CD4-positive, alpha-beta T cell treated with Interferon alpha-2 for 1 hour (primary cell): ENCODE data around the gene TALDO1.

Experiments used
- DNase-seq, 2 donors: peaks; one replicate each; pipeline ENCODE4 v3.0.0-alpha.2; 2020 to 2022

The TALDO1 gene

DNA sequence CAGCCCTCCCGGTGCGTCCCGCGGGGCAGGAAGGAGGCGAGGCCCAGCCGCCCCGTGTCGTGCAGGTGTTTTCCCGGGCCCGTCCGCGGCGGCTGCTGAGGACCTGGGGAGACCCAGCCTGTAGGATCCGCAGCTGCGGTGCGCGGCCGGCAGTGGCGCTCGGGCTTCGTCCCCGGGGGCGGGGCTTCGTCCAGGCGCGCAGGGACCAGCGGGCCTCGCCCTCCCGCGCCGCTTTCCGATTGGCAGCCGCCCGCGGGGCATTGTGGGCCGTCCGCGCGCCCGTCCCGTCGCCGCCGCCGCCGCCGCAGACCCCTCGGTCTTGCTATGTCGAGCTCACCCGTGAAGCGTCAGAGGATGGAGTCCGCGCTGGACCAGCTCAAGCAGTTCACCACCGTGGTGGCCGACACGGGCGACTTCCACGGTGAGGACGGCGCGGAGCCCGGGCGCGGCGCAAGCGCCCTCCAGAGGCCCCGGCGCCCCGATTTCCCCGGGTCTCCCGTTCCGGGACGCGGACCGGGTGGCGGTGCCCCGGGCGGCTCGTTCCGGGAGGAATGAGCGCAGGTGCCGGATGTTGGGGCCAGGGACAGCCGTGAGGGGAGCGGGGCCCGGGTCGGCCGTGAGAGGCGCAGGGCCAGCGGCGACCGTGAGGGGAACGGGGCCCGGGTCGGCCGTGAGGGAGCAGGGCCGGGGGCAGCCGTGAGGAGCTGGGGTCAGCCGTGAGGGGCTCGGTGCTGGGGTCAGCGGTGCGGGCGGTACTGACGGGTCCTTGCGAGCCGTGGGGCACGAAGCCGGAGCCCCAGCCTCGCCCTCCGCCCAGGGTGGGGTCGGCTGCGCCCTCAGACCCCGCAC, at the start of gene TALDO1:
TALDO1 (plus strand) TSS at position 307 of the 849 bp plus-strand sequence; CDS start at position 325, 18 bp downstream.
- peak; percentile 85 to 88 for DNase-seq

- no peak for DNase-seq
Observed at GRCh38 chr11:697811-698311, 49.4 kb upstream of the TALDO1 start.

DNA sequence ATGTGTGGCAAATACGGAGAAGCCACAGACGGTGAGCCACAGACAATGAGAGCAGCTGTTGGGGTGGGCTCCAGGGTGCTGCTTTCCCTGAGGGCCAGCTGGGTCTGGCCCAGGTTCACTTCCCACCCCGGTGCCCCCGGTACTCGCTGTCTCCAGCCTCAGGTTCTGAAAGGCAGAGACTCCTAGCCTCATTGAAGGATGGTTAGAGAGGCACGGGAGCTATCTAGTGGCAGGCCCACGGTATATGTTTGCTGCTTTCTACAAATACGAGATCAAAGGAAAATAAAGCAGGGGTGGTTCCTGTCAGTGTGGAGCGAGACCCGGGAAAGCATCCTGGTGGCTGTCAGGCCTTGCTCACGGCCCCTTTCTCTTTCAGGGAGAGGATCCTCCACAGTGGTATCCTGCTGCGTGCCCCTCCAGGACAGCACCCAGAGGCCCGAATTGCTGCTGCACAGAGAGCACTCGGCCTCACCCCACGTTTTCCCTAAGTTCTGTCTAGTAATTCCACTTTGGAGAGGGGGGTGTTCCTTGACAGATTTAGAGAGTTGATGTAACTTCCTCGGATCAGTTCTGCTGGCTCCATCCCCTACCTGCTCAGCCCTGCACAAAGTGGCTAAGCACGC, 48.7 kb upstream of the TALDO1 start:
- DNase-seq: no peak

DNA sequence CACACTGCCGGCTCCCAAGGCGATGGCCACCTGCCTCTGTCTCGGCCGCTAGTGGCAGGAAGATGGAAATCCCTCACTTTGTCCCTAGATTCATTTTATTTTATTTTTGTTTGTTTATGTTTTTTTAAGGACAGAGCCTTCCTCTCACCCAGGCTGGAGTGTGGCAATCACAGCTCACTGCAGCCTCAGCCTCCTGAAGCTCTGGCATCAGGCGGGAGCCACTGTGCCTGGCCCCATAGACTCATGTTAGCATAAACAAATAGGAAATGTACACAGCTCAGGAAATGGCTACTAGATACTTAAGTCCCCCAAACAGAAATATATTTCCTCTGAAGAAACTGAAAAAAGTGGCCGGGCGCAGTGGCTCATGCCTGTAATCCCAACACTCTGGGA, 48.2 kb upstream of the TALDO1 start:
- DNase-seq: no peak

DNA sequence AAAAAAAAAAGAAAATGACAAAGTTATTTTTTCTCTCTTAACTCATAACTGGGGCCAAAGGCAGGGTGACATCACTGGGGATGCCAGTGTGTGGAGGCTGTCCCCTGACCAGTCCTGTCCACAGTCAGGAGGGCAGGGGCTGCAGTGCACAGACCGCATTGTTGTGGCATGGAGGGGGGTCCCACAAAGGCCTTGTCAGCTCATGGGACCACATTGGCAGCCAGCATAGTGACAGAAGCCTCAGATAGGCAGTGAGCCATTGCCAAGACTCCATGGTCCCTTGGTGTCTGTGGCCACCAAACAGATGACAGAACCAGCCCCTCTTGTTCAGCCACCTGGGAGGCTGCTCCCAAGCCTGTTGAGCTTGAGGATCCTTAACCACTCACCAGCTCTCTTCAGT, 47.5 kb upstream of the TALDO1 start:
- no peak for DNase-seq

DNA sequence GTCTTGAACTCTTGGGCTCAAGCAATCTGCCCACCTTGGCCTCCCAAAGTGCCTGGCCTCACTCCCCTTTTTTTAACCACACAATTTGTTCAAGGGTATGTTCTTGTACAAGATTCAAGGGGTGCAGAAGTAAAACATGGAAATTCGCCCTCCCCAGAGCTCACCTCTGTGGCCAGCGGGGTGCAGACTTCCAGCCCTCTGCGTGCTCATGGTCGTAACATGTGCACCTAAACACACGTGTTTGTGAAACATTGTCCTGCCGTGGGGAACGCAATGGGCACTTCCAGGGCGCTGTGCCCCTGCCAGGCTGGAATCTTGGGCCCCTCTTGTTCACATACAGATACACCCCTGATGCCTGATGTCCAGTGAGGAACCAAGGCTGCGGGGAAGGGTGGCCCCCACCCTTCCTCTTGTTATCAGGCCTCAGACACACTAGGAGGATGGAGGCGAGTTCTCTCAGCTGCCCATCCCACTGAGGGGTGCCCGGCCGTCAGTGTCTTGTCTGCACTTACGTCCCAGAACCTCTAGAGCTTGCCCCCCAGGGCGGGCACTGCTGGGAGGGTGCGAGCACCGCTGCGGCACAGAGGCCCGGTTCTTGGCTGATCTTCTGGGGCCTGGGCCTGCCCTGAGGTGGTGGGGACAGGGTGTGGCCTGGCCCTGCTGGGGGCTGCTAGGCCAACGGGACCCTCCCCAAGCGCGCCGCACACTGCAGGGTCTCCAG, 45.4 kb upstream of the TALDO1 start:
- no peak for DNase-seq

DNA sequence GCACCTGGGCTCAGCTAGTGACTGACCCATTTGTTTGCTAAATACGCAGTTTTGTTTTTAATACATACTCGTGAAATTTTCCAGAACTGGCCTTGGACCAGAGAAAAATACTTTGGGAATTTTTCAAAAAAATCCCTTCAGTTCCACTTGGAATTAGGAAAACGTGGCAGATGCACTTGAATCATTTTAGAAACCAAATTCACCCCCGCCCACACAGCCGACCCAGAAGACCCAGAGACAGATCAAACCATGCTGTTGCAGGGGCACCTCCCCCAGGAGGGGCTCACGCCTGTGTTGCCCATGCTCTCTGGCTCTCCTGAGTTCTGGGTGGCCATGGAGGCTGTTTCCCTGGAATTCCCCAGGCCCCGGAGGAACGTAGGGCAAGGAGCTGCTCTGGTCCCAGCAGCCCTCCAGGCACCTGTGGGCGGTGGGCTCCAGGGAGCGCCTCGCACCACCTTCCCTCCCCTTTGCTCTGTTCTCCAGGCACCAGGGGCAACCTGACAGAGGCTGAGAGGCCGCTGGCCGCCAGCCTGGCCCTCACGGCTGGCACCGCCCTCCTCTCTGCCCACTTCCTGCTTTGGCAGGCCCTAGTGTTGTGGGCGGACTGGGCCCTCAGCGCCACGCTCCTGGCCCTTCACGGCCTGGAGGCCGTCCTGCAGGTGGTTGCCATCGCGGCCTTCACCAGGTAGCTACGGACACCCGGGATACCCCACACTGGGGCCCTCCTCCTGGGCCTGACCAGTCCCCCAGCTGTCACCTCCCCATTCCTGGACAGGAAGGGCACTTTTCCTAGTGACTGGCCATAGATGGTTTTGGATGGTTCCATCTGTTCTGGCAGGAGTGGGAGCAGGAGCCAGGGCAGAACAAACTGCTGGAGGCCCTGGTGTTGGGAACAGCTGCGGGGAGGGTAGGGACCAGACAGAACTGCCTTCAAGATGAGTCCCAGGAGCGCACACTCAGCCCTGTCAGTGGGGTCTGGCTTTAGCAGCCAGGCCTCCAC, 44.5 kb upstream of the TALDO1 start:
- DNase-seq: no peak

DNA sequence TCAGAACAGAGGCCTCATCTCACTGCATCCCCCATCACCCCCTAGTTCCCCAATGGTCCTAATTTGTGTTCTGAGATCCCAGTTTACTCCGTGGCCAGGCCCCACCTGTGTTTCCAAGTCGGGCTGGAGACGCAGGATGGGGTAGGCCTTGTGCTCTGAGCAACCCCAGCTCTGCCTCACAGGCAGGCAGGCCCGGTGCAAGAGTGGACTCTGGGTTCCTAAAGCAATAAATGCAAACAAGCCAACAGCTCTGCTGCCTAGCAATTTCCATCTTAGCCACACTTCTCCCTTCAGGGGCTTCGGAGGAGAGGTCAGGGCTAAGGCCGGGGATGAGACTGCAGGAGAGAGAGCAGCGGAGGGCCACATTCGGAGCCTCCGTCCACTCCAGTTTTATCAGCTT, 43.8 kb upstream of the TALDO1 start:
- no peak for DNase-seq

GRCh38 chr11:704228-704674, 43.0 kb upstream of the TALDO1 start:
- no peak for DNase-seq

DNA sequence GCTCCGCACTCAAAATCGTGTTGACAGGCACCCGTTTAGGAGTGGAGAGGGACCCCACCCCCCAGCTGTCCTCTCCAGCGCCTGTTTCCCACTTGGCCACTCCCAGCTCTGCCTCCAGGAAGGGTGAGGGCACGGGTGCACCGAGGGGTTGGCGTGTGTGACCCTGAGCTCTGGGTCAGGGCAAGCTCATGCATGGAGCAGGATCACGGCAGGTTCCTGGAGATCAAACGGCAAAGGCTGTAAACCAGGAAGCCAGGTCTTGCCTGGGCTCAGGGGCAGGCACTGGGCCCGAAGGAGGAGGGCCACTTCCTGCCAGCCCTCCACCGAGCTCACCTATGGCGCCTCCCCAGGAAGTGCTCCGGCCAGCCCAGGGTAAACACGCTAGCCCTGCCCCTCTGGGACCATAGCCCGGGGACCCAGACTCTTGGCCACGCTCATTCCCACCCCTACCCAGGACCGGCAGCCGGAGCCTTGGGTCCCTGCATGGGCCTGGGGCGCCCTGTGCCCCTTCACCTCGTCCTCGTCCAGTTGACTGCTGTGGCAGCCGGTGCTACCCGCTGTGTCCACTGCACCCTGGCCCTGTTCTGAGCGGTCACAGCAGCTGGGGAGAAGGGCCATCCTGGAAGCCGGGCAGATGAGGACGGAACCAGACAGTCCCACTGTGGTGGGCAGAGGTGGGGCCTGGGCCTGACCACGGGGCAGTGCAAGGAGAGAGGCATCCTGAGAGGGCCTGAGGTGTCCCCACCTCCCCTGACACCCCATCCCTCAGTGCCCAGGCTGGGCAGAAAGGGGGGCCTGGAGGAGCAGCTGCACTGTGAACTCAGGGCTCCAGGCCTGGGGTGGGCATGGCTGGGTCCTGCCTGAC, 42.3 kb upstream of the TALDO1 start:
- DNase-seq: no peak

DNA sequence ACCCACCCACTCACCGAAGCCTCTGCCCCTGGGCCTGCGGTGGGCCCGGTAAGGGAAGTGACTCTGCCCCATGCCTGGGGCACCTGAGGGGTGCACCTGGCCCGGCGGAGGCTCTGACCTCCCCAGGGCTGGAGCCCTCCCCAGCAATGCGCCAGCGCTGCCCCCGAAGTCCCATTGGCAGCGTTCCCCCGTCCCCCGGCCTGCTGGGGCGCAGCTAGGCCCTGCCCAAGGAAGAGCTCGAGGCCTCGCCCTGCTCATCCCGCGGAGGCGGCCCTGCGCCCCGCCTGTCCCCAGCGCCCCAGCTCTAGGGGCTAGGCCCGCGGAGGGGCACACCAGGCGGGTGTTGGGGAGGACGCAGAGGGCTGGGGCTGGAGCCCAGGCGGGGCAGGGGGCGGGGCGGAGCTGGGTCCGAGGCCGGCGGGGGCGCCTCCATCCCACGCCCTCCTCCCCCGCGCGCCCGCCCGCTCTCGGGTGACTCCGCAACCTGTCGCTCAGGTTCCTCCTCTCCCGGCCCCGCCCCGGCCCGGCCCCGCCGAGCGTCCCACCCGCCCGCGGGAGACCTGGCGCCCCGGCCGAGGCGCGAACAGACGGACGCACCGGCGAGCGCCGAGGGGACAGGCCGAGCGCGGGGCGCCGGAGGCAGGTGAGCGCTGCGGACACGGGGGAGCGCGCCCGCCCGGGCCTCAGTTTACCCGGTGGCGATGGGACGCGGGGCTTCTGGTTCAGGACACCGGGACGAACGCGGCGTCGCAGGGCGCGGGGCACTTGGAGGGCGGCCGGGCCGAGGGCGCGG, 41.4 kb upstream of the TALDO1 start, which contains the start of gene EPS8L2:
EPS8L2 (plus strand) TSS at position 586 of the 793 bp plus-strand sequence. CDS start 3,177 bp downstream, outside the sequence.
- no peak for DNase-seq

GRCh38 chr11:706439-706956, 40.8 kb upstream of the TALDO1 start:
- no peak for DNase-seq

- no peak for DNase-seq
Observed at GRCh38 chr11:706957-707816, 40.1 kb upstream of the TALDO1 start.

DNA sequence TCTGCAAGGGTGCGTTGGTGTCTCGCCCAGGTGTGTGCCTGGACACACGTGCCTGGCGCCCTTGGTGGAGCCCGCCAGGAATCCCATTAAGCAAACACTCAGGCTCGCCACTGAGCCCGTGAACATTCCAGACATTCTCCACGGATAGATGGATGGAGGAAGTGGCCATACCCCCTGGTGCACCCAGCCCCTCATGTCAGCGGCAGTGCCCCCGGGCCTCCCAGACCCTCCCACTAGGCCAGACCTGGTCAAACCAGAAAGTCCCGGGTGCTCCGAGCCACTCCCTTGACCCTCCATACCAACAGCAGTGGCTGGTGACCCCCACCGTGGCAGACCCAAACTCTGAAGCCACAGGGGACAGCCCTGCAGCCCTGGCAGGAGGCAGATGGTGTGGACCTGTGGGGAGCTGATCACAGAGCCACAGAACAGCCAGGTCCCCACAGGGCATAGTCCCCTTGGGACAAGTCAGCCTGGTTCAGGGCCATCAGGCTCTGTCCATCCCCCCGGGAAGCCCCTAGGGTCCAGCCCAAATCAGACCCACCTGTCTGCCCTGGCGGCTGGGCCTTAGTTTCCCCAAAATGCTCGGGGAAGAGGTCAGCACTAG, 39.3 kb upstream of the TALDO1 start:
- no peak for DNase-seq

- no peak for DNase-seq
Observed at GRCh38 chr11:708511-708910, 38.8 kb upstream of the TALDO1 start.

DNA sequence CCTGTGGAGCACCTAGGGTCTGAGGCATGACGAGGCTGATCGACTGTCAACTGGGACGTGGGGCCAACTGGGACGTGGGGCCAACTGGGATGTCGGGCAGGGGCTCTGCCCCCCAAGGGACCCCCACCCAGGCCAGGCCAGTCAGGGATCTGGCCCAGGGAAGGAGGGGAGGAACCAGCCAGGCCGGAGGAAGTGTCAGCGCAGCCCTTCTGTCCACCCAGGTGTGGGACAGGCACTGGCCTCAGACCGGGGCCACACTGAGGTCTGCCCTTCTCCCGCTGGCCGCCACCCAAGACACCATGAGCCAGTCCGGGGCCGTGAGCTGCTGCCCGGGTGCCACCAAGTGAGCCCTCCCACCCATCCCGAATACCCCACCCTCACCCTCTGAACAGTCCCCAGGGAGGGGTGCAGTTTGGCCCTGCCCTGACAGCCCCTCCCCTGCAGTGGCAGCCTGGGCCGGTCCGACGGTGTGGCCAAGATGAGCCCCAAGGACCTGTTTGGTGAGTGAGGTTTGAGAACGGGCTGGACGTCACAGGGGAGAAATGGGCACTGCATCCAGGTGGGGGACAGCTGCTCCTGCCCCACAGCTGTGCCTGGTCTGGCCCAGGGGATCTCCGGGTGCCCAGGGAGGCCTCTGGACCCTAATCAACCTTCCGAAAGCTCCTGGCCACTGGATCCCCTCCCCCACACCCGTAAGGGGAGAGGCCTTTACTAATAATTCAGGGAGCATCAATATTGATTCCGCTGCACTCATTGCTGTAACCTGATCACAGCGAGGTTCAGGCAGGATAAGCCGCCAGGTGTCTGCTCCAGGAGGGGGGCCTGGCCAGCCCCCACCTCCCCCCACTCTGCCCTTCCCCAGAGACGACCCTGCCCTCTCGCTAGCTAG, 37.9 kb upstream of the TALDO1 start:
- no peak for DNase-seq

DNA sequence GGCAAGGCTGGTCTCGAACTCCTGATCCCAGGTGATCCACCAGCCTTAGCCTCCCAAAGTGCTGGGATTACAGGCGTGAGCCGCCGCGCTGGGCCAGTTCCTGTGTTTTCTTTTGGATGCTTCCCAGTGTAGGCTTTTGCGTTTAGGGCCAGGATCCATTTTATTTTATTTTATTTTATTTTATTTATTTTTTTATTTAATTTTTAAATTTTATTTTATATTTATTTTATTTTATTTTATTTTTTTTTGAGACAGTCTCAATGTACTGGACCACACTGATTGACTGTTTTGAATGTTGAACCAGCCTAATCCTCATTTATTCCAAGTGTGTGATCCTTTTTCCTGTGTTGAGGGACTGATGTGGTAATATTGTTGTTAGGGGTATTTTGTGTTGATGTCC, 32.8 kb upstream of the TALDO1 start:
- no peak for DNase-seq
